Erythroblast (primary cell): ENCODE data around the gene FNDC11.
"Not testable (repeated sequence)": the region's sequence is repeated elsewhere in the genome, so short reads cannot be mapped to it uniquely, and the experiment has no call there.

Experiments
- DNase-seq, 2 experiments: peaks; one replicate each; lab custom pipeline; 2025; lab: John Stamatoyannopoulos, UW
- GATA1 ChIP-seq: IDR thresholded peaks from 2 replicates; pipeline ENCODE4 v1.6.1; 2011; ENCODE audit warnings: low read depth, mild to moderate bottlenecking, control low read depth, low read length, moderate library complexity
- POLR2A ChIP-seq: IDR thresholded peaks from 2 replicates; pipeline ENCODE4 v1.6.1; 2011; ENCODE audit warnings: mild to moderate bottlenecking, low read length

The FNDC11 gene

DNA sequence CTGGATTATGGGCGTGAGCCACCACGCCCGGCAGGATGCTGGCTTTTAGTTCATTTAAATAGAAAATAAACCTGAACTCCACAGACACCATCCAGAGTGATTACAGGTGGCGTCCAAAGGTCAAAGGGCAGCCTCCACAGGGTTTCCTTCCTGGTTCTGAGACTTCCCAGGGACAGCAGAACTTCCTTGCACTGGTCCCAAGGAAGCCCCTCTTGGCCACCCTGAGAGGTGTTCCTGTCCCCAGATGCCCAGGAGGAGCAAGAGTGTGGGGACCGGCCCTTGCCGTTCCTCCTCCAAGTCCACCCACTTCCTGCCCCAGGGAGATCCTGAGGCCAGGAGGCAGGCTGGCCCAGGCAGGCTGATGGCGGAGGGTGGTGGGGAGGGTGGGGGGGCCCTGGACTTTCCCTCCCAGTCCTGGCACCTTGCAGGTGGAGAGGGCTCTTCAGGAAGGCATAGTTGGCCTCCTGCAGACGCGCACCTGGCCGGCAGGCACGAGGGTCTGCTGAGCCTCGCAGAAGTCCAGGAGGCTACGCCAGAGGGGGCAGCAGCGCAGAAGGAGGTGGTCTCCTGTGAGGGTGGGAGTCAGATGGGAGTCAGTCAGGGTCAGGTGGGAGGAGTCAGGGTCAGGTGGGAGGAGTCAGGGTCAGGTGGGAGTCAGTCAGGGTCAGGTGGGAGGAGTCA is 5.0 kb downstream of the FNDC11 start:
- no peak for DNase-seq
- no peak for TF ChIP-seq GATA1
- TF ChIP-seq POLR2A: no peak

GRCh38 chr20:63559485-63560332 is 5.8 kb downstream of the FNDC11 start:
- DNase-seq: not testable (repeated sequence)

GRCh38 chr20:63560333-63560805 is 6.4 kb downstream of the FNDC11 start:
- TF ChIP-seq GATA1 (no peak), POLR2A (no peak)
- DNase-seq: no peak

DNA sequence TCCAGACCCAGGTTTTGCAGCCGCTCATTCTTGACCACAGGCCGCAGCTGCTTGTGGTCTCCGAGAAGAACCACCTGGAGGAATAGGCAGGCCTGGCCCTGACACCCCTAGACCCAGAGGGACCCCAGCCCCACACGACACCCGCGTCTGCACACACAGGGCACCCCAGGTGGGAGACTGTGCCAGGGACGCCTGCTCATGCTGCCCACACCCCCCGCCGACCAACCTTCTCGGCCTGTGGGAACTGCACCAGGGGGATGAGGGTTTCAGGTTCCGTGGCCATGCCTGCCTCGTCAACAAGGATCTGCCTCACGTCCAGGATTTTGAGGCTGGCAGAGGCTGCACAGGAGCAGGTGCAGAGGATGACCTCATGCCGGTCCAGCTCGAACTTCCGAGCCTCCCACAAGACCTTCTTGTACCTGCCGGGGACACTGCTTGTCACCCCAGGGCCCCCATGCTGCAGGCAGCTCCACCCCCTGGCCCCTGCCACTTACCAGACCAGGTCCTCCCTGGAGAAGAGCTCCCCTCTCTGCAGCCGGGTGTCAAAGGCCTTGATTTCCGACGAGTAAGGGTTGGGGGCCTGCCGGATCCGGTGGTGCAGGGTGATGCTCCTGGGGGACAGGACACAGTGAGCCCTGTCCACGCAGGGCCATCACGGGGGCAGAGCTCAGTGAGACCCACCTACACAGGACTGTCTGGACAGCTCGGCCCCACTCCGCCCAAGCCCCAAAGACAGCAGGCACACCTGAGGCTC is 7.1 kb downstream of the FNDC11 start:
- no peak for TF ChIP-seq GATA1
- TF ChIP-seq POLR2A: no peak
- DNase-seq: no peak

DNA sequence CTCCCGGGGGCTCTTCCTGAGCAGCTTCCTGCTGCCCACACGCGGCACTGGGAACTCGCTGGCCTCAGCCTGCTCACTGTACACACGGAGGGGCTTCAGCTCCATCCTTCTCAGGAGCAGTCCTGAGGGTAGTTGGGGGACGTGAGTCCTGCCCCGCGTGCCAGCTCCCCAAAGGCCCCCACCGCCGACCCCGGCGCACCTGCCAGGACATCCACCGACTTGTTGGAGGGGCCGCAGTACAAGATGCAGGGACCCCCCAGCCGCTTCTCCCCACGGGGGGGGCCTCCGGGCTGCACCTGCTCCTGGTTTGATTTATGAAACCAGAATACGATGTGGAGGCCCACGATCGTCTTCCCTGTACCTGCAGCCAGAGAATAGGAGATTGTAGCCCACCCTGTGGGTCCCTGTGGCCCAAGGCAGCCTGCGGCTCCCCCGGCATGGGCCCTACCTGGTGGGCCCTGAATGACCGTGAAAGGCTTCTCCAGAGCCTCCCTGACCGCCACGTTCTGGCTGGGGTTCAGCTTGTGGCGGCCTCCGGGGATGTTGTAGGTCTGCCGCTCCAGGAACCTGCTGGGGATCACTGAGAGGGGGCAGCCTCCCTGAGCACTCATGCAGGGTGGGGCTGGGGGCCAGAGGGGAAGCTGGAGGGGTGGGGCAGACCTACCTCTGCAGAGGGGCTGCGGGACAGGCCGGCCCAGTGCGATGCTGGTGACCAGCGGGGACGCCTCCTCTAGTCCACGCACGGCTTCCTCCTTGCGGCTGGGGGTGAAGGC is 7.9 kb downstream of the FNDC11 start:
- TF ChIP-seq POLR2A (no peak), GATA1 (no peak)
- no peak for DNase-seq

DNA sequence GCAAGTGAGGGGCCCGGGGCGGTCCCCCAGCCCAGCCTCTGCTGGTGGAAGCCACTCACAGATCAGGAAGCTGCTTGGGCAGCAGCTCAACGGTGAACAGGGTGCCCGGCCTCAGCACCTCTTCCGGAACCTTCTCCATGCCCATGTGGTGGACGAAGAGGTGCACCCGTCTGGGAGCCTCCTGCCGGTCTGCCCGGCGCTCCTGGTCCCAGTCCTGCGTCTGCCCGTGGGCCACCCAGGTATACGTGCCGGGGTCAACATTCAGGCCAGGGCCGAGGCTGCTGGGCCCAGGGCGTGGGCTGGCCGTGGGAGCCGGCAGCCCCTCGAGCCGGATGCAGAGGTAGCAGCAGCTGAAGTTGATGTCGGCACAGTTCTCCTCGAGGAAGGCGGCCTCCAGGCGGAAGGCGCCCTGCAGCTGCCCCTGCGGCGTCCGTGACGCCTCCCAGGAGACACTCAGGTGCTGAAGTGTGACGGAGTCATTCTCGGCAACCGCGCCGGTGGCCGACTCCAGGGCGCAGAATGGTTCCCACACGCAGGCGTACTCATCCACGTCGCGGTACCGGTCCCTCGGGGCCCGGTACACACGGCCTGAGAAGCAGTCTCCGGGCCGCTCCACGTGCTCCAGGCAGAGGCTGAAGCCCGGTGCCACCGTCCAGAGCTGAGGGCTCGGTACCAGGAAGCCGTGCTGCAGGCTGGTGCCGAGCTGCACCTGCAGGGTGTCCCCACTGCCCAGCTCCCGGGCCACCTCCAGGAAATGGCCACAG is 8.7 kb downstream of the FNDC11 start:
- TF ChIP-seq GATA1 (no peak), POLR2A (no peak)
- DNase-seq: no peak

DNA sequence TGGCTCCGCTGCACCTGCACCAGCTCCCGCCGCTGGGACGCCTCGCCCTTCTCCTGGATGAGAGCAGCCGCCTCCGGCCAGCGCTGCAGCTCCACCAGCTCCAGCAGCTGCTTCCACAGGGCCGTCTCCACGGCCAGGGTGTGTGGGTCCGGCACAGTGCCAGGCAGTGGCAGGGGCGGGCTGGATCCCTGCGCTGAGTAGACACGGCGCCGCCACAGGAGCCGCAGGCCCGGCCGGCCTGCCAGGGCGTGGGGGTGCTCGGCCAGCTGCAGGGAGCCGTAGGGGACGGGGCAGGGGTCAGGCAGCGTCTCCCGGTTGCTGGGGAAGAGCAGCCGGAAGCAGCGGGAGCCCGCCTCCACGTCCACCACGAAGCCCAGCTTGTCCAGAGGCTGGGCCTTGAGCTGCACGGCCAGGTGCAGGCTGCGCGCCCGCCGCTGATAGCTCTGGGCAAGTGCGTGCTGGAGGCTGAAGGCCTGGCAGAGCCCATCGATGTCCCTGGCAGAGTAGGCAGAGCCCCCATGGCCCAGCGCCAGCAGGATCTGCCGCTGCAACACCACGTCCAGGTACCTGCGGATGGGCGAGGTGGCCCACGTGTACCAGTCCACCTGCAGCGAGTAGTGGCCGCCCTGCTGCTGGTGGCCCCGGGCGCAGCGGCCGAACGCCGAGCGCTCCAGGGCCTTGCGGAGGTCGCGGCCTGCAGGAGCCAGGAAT is 9.4 kb downstream of the FNDC11 start:
- DNase-seq: no peak
- TF ChIP-seq POLR2A: no peak
- TF ChIP-seq GATA1: no peak

GRCh38 chr20:63564036-63564810 is 10.3 kb downstream of the FNDC11 start:
- TF ChIP-seq GATA1: no peak
- TF ChIP-seq POLR2A: no peak
- DNase-seq: no peak

DNA sequence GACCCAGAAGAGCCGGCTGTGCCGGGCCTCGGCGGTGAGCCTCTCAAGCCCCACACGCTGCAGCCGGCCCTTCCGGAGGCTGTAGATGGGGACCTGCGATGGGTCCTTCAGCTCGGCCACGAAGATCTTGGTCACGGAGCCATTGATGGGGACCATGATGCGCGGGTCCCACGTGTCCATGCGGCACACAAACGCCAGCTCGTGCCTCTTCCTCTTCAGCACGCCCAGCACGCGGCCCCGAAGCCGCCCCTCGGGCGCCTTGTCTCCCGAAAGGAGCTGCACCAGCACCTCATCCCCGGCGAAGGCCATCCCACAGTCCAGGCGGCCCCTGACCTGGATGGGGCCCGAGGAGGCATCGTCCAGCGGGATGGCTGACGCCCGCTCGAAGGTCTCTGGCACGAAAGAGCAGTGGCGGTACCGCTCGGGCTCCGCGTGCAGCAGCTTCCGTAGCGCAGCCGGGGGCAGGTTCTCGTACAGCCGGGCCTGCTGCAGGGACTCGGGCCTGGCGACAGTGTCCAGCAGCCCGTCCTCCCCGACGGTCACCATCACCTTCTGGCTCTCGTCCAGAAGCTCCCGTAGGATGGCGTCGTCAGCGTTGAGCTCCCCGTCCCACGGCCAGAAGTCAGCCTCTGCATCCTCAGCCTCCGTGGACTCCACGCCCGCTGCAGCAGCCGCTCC is 11.2 kb downstream of the FNDC11 start:
- no peak for TF ChIP-seq POLR2A
- TF ChIP-seq GATA1: no peak
- DNase-seq: no peak

DNA sequence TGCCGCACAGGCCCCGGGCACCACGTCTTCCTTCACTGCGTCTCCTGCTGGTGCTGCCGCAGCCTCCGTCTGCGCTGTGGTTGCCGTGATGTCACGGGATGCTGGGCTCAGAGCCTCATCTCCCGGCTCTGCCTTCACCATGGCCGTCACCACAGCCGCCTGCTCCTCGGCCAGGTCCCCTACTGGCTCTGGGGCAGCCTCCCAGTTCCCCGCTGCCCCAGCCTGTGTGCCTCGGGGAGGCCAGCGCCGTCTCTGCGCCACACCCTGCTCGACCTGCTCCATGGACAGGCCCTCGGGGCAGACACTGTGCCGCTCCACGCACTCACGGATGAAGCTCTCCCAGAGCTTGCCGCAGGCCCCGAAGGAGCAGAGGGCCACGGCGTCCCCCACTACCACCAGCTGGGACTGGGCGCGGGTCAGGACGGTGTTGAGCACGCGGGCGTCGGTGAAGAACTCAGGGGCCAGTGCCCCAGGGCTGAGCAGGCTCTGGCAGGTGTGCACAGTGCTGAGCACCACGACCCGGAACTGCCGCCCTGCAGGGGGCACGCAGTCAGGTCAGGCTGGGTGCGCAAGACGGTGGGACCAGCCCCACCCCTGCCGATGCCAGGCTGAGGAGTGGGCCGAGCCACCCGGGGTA is 11.9 kb downstream of the FNDC11 start:
- no peak for DNase-seq
- TF ChIP-seq POLR2A (no peak), GATA1 (no peak)

GRCh38 chr20:63566395-63567135 is 12.6 kb downstream of the FNDC11 start:
- TF ChIP-seq GATA1: no peak
- no peak for TF ChIP-seq POLR2A
- DNase-seq: no peak
